Measurements from ENCODE around the gene PRICKLE3. TPM values are rescaled to one million over a fixed set of nuclear protein-coding genes. Genes with fewer than 3 reads are reported as not detected.

PRICKLE3 gene
- total RNA-seq, 1 experiment from 2014 or later = 22.3 TPM

Other genes with a start within 250 kb of the PRICKLE3 start
- gene OTUD5, start 228.8 kb downstream of the PRICKLE3 start, total RNA-seq (2022) = 67.8 and 73.0 TPM in 2 replicates
- gene KCND1, start 214.5 kb downstream of the PRICKLE3 start, total RNA-seq (2022) = 8.4 and 9.7 TPM in 2 replicates
- 92.8 and 97.8 TPM in 2 replicates for gene GRIPAP1, start 184.1 kb downstream of the PRICKLE3 start, total RNA-seq (2022)
- gene TFE3, start 143.0 kb downstream of the PRICKLE3 start, total RNA-seq (2022) = 32.2 and 35.1 TPM in 2 replicates
- gene CCDC120, start 127.4 kb downstream of the PRICKLE3 start, total RNA-seq (2022) = 30.8 and 39.0 TPM in 2 replicates
- gene PRAF2, start 112.4 kb downstream of the PRICKLE3 start, total RNA-seq (2022) = 11.5 and 16.1 TPM in 2 replicates
- gene WDR45, start 106.5 kb downstream of the PRICKLE3 start, total RNA-seq (2022) = 42.7 and 59.3 TPM in 2 replicates
- gene GPKOW, start 62.6 kb downstream of the PRICKLE3 start, total RNA-seq (2022) = 32.3 and 35.7 TPM in 2 replicates
- 13.9 and 16.6 TPM in 2 replicates for gene MAGIX, start 23.6 kb downstream of the PRICKLE3 start, total RNA-seq (2022)
- gene PLP2, start 14.5 kb downstream of the PRICKLE3 start, total RNA-seq (2022) = 222 and 273 TPM in 2 replicates
- 1.9 and 2.7 TPM in 2 replicates for gene SYP, start 13.8 kb upstream of the PRICKLE3 start, total RNA-seq (2022)
- gene CACNA1F, start 47.0 kb upstream of the PRICKLE3 start, total RNA-seq (2022) = not detected in 2 replicates
- 16.8 and 17.0 TPM in 2 replicates for gene CCDC22, start 49.1 kb upstream of the PRICKLE3 start, total RNA-seq (2022)
- 0.26 TPM in 1 of 2 replicates, not detected in the other for gene FOXP3, start 78.3 kb upstream of the PRICKLE3 start, total RNA-seq (2022)
- 14.7 and 18.8 TPM in 2 replicates for gene PPP1R3F, start 83.4 kb upstream of the PRICKLE3 start, total RNA-seq (2022)
- not detected in 2 replicates for gene GAGE10, start 117.3 kb upstream of the PRICKLE3 start, total RNA-seq (2022)
- gene GAGE12J, start 135.7 kb upstream of the PRICKLE3 start, total RNA-seq (2022) = not detected in 2 replicates
- gene GAGE13, start 145.2 kb upstream of the PRICKLE3 start, total RNA-seq (2022) = not detected in 2 replicates